Cardiac fibroblast (primary cell): ENCODE data around the gene ZNF567.

Experiments
- DNase-seq, 2 donors: peaks; one replicate each; pipeline versions ENCODE4 v3.0.0 to v3.0.0-alpha.2; 2010; ENCODE audit warnings: low read depth in 2 of 2
- H3K4me3 ChIP-seq, 2 donors: replicated peaks in 1 of 2; 1 replicate in 1 of 2; 2 replicates in 1 of 2; pipeline ENCODE4 v1.5.1; 2011; ENCODE audit warnings: low read depth in 2 of 2, low read length in 2 of 2, mild to moderate bottlenecking in 2 of 2, moderate library complexity in 1 of 2
- TF ChIP-seq, protein P1 (sequence below): IDR thresholded peaks from one replicate; pipeline ENCODE4 v1.5.1; 2011; ENCODE audit warnings: low read depth, mild to moderate bottlenecking, low read length, inconsistent platforms

Gene ZNF567

DNA sequence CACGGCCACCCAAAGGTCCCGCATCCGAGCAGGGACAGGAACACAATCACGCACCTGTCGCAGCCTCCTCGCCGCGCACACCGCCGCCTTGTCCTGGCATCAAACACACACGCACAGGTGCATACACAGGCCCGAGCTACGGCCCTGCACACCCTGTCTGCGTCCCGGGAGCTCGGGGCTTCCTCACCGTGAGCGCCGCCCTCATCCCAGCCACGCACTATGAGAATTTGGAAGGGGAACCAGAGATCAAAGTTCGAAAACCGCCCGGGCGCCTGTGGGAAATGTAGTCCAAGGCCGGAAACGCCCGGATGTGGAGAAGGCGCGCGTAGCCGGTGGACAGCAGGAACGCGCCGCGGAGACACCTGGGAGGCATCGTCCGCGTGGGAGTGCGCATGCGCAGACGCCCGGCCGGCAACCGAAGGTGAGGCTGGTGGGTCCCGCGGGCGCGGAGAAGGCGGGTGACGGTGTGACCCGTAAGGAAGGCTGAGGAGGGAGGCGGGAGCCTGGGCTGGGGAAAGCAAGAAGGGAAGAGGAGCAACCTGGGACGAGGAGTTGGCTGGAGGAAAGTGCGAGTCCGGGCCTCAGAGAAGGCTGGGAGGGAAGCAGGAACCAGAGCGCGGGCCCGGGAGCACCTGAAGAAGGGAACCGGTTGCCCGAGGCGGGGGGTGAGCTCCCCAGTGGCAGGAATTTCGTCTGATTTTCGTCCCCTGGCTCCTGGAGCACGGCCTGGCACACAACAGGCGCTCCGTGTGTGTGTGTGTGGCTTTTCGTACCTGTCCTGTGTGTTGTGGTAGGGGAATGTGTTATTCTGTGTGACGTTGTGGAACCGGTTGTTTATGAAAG is at the start of gene ZNF567:
Gene ZNF567 (plus strand): TSS at position 399 of the 843 bp plus-strand sequence. CDS start 7,256 bp downstream, outside the sequence.
- peak within 1 kb of the TSS; percentile 67 to 77 for H3K4me3 ChIP-seq

DNA sequence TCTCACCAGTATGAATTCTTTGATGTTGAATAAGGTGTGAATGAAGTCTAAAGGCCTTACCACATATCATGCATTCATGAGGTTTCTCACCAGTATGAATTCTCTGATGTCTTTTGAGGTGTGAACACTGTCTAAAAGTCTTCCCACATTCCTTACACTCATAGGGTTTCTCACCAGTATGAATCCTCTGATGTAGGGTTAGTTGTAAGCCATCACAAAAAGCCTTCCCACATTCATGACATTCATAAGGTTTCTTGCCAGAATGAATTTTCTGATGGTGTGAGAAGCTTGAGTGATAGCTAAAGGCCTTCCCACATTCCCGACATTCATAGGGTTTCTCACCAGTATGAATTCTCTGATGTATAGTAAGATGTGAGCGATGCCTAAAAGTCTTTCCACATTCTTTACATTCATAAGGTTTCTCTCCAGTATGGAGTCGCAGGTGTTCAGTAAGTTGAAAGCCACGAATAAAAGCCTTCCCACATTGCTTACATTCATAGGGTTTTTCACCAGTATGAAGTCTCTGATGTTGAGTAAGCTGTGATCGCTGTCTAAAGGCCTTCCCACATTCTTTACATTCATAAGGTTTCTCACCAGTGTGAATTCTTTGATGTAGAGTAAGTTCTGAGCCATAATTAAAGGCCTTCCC is 48.4 kb upstream of the ZNF567 start:
- DNase-seq = peak in 1 of 2 donors; percentile 9
- no peak overlapping the region for H3K4me3 ChIP-seq
- TF ChIP-seq, protein P1, sequence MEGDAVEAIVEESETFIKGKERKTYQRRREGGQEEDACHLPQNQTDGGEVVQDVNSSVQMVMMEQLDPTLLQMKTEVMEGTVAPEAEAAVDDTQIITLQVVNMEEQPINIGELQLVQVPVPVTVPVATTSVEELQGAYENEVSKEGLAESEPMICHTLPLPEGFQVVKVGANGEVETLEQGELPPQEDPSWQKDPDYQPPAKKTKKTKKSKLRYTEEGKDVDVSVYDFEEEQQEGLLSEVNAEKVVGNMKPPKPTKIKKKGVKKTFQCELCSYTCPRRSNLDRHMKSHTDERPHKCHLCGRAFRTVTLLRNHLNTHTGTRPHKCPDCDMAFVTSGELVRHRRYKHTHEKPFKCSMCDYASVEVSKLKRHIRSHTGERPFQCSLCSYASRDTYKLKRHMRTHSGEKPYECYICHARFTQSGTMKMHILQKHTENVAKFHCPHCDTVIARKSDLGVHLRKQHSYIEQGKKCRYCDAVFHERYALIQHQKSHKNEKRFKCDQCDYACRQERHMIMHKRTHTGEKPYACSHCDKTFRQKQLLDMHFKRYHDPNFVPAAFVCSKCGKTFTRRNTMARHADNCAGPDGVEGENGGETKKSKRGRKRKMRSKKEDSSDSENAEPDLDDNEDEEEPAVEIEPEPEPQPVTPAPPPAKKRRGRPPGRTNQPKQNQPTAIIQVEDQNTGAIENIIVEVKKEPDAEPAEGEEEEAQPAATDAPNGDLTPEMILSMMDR = no peak

More for the DNA sequence above, at the start of gene ZNF567:
- DNase-seq = peak; percentile 96
- TF ChIP-seq, protein P1 = no peak

DNA sequence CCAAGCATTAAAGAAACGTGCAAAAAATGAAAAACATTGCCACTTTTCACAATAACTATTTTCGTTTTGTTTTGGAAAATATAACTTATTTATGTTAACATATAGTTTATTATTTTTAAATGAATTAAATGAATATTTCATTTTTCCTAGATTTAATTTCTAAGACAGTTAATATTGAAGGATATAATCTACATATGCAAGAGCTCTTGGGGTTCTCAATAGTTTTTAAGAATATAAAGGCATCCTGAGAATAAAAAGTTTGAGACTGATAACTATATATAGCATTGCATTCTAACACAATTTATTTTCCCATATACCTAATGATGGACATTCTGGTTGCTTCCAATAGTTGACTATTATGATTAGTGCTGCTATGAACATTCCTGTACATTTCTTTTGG is 40.7 kb upstream of the ZNF567 start:
- TF ChIP-seq, protein P1 = no peak
- no peak overlapping the region for H3K4me3 ChIP-seq
- no peak for DNase-seq

DNA sequence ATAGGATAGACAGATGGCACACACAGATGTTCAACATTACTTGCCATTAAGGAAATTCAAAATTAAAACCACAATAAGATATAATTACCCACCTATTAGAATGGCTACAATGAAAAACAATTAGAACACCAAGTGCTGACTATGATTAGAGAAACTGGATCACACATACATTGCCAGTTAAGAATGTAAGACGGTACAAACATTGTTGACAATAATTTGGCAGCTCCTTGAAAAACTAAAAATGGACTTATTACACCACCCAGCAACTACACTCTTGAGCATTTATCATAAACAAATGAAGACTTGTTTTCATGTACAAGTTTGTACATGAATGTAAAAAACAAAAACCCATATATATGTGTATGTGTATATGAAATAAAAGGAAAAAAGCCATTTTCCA is 34.5 kb upstream of the ZNF567 start:
- no peak for DNase-seq
- TF ChIP-seq, protein P1 = no peak
- no peak overlapping the region for H3K4me3 ChIP-seq

DNA sequence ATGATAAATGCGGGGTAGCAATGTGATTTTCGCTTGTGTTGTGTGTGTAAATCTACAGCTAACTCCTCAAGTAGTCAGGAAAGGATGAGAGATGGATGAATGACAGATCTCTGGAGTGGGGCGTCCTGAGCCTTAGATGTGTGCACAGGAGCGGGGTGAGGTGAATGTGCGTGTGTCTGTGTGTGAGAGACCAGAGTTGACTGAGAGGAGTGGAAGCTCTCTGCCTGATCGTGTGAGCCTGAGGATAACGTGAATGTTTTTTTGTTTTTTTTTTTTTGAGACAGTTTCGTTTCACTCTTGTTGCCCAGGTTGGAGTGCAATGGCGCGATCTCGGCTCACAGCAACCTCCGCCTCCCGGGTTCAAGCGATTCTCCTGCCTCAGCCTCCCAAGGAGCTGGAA is 21.6 kb upstream of the ZNF567 start:
- DNase-seq = no peak
- TF ChIP-seq, protein P1 = no peak
- peak overlapping the region; percentile 91 for H3K4me3 ChIP-seq

DNA sequence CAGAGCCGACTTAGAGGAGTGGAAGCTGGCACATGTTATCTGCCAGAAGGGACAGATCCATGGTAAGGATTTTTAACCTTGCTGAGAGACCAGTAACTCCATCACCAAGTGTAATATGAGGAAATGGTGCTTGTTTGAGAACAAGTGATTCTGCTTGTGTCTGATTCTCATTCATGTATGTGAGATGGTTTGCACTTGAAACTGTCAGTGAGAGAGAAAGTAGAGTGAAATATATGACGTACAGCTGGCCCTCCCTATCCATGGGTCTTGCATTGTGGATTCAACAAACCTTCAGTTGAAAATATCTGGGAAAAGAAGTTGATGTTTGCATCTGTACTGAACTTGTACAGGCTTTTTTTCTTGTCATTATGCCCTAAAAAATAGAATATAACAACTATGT is 18.8 kb upstream of the ZNF567 start:
- no peak for DNase-seq
- no peak overlapping the region for H3K4me3 ChIP-seq
- TF ChIP-seq, protein P1 = no peak
